ENCODE measurements around the gene PPP1R15B. TPM values are rescaled to one million over a fixed set of nuclear protein-coding genes. Genes with fewer than 3 reads are reported as not detected.
A peak's percentile ranks its signal among the peaks of the same experiment; 100 is the strongest.

Gene PPP1R15B
- polyA plus RNA-seq, 1 donor (not counting 4 experiments of a cell fraction or from before 2014, with no cell fraction given): 19.1 TPM

- H3K36me3 ChIP-seq (ENCODE audit: control insufficient read depth in 2 of 2, extremely low read depth in 1 of 2, insufficient read depth in 2 of 2, low read length in 2 of 2): peaks cover 0 to 1% of the 10 kb centered on the region in 2 experiments
- no peak overlapping the region for H2AFZ ChIP-seq (ENCODE audit: control insufficient read depth, low read length)
- no peak overlapping the region for H3K4me3 ChIP-seq (ENCODE audit: control insufficient read depth in 2 of 3, extremely low read depth in 1 of 3, insufficient read depth in 2 of 3, low read depth in 1 of 3, low read length in 3 of 3)
- peaks cover 30% of the 10 kb centered on the region for H3K4me1 ChIP-seq (ENCODE audit: control insufficient read depth, extremely low read depth, insufficient read depth, low read length)
- dilution Hi-C loops (cut with MboI; ENCODE audit: extremely low pct_ligation_motif_present, low sequenced_read_pairs): no loop called here
- H3K9ac ChIP-seq (ENCODE audit: control insufficient read depth, extremely low read depth, insufficient read depth, low read length): no peak overlapping the region
- H3K79me2 ChIP-seq (ENCODE audit: control insufficient read depth, insufficient read depth, low read length): no peaks in the 10 kb centered on the region
- no peak overlapping the region for H3K4me2 ChIP-seq (ENCODE audit: control insufficient read depth, extremely low read depth, insufficient read depth, low read depth, low read length)
- DNase-seq (ENCODE audit: low read depth, low spot score) (no peak), FAIRE-seq (no peak)
- H3K9me3 ChIP-seq (ENCODE audit: control insufficient read depth, low read depth, low read length): no peaks in the 10 kb centered on the region
- H4K20me1 ChIP-seq (ENCODE audit: control insufficient read depth, extremely low read depth, insufficient read depth, low read length): no peaks in the 10 kb centered on the region
- H3K27me3 ChIP-seq (ENCODE audit: control insufficient read depth, extremely low read depth, insufficient read depth, low read length): no peaks in the 10 kb centered on the region
- no peaks in the 10 kb centered on the region for H3K9me1 ChIP-seq (ENCODE audit: control insufficient read depth, extremely low read depth, insufficient read depth, low read length)
- TF ChIP-seq CTCF (optimal IDR thresholded peaks at IDR 0.05 in 1 of 3, IDR thresholded peaks at IDR 0.05 in 1 of 3, conservative IDR thresholded peaks at IDR 0.05 in 1 of 3; ENCODE audit: extremely low read depth in 1 of 3, insufficient read depth in 2 of 3, low read length in 3 of 3) (no peak), EZH2 (IDR thresholded peaks at IDR 0.05; ENCODE audit: low read length) (no peak)
- no peak overlapping the region for H3K27ac ChIP-seq (ENCODE audit: control insufficient read depth, insufficient read depth, low read length)
These were observed 8.7 kb upstream of the PPP1R15B start for GRCh38 chr1:204420039-204421004.

GRCh38 chr1:204419064-204419403 is 7.4 kb upstream of the PPP1R15B start:
- peak; percentile 55 for FAIRE-seq
- H3K9ac ChIP-seq (ENCODE audit: control insufficient read depth, extremely low read depth, insufficient read depth, low read length): no peak overlapping the region
- no peak overlapping the region for H3K4me3 ChIP-seq (ENCODE audit: control insufficient read depth in 2 of 3, extremely low read depth in 1 of 3, insufficient read depth in 2 of 3, low read depth in 1 of 3, low read length in 3 of 3)
- H3K27ac ChIP-seq (ENCODE audit: control insufficient read depth, insufficient read depth, low read length): peak overlapping the region; percentile 100
- H3K36me3 ChIP-seq (ENCODE audit: control insufficient read depth in 2 of 2, extremely low read depth in 1 of 2, insufficient read depth in 2 of 2, low read length in 2 of 2): no peaks in the 10 kb centered on the region
- no peaks in the 10 kb centered on the region for H3K27me3 ChIP-seq (ENCODE audit: control insufficient read depth, extremely low read depth, insufficient read depth, low read length)
- no peak for DNase-seq (ENCODE audit: low read depth, low spot score)
- H3K4me2 ChIP-seq (ENCODE audit: control insufficient read depth, extremely low read depth, insufficient read depth, low read depth, low read length): peak overlapping the region; percentile 100
- H3K4me1 ChIP-seq (ENCODE audit: control insufficient read depth, extremely low read depth, insufficient read depth, low read length): peaks cover 34% of the 10 kb centered on the region
- H3K9me1 ChIP-seq (ENCODE audit: control insufficient read depth, extremely low read depth, insufficient read depth, low read length): no peaks in the 10 kb centered on the region
- no peaks in the 10 kb centered on the region for H3K79me2 ChIP-seq (ENCODE audit: control insufficient read depth, insufficient read depth, low read length)
- TF ChIP-seq EZH2 (IDR thresholded peaks at IDR 0.05; ENCODE audit: low read length) (no peak), CTCF (optimal IDR thresholded peaks at IDR 0.05 in 1 of 3, IDR thresholded peaks at IDR 0.05 in 1 of 3, conservative IDR thresholded peaks at IDR 0.05 in 1 of 3; ENCODE audit: extremely low read depth in 1 of 3, insufficient read depth in 2 of 3, low read length in 3 of 3) (no peak)
- H4K20me1 ChIP-seq (ENCODE audit: control insufficient read depth, extremely low read depth, insufficient read depth, low read length): no peaks in the 10 kb centered on the region
- peak overlapping the region; percentile 29 for H2AFZ ChIP-seq (ENCODE audit: control insufficient read depth, low read length)
- H3K9me3 ChIP-seq (ENCODE audit: control insufficient read depth, low read depth, low read length): no peaks in the 10 kb centered on the region
- dilution Hi-C loops (cut with MboI; ENCODE audit: extremely low pct_ligation_motif_present, low sequenced_read_pairs): no loop called here
